Fibroblast of the aortic adventitia (primary cell): ENCODE results near the gene SLCO4C1. TPM values are rescaled to one million over a fixed set of nuclear protein-coding genes. Genes with fewer than 3 reads are reported as not detected.

Experiments used
- DNase-seq: peaks from one replicate; pipeline ENCODE4 v3.0.0-alpha.2; 2010; ENCODE audit warnings: low read depth
- H3K4me3 ChIP-seq: 2 replicates; pipeline ENCODE4 v1.5.1; 2011; ENCODE audit warnings: low read depth, mild to moderate bottlenecking, control low read depth, low read length, moderate library complexity
- CTCF ChIP-seq: IDR thresholded peaks from 2 replicates; pipeline ENCODE4 v1.5.1; 2011; ENCODE audit warnings: mild to moderate bottlenecking, low read length, control low read depth, inconsistent platforms; ENCODE audit not compliant: insufficient read depth
- total RNA-seq: library from RNA; depleted of rRNA; stranded (reverse); fragments of >200 nt; gene quantifications from 2 replicates; pipeline ENCODE4 v1.2.3, GENCODE V29; 2012; ENCODE audit warnings: low replicate concordance

SLCO4C1 gene
- total RNA-seq, 1 donor, result 0.09 TPM

- H3K4me3 ChIP-seq, result no peak overlapping the region
- TF ChIP-seq CTCF, result no peak
- DNase-seq, result no peak
Measured at GRCh38 chr5:102218159-102218558, 77.9 kb downstream of the SLCO4C1 start.

GRCh38 chr5:102216678-102217077 is 79.4 kb downstream of the SLCO4C1 start:
- no peak for TF ChIP-seq CTCF
- no peak overlapping the region for H3K4me3 ChIP-seq
- DNase-seq, result no peak

- no peak overlapping the region for H3K4me3 ChIP-seq
- DNase-seq, result no peak
- no peak for TF ChIP-seq CTCF
Measured at GRCh38 chr5:102211165-102211564, 84.9 kb downstream of the SLCO4C1 start.

- no peak overlapping the region for H3K4me3 ChIP-seq
- DNase-seq, result no peak
- TF ChIP-seq CTCF, result no peak
Measured at GRCh38 chr5:102200861-102201260, 95.2 kb downstream of the SLCO4C1 start.

GRCh38 chr5:102196481-102196880 is 99.6 kb downstream of the SLCO4C1 start:
- TF ChIP-seq CTCF, result no peak
- DNase-seq, result no peak
- no peak overlapping the region for H3K4me3 ChIP-seq

Other genes with a start within 250 kb of the SLCO4C1 start
- not detected in 2 replicates for gene SLCO6A1, start 202.7 kb upstream of the SLCO4C1 start, total RNA-seq